Hepatocyte (in vitro differentiated cells): ENCODE data around the gene EIF3L. TPM values are rescaled to one million over a fixed set of nuclear protein-coding genes. Genes with fewer than 3 reads are reported as not detected.

ENCODE experiments used
- DNase-seq: peaks from one replicate; pipeline ENCODE4 v3.0.0-alpha.2; 2016; ENCODE audit warnings: low spot score
- H2AFZ ChIP-seq: fragments of 200-600 bp; sonication (generic); 2 replicates; pipeline ENCODE4 v1.6.0; 2016; ENCODE audit warnings: antibody characterized with exemption, mild to moderate bottlenecking
- H3K27ac ChIP-seq: fragments of 200-600 bp; sonication (generic); 2 replicates; pipeline ENCODE4 v1.5.1; 2016; ENCODE audit warnings: mild to moderate bottlenecking
- H3K27me3 ChIP-seq: fragments of 200-600 bp; sonication (generic); 2 replicates; pipeline ENCODE4 v1.6.1; 2016
- H3K36me3 ChIP-seq: fragments of 200-600 bp; sonication (generic); replicated peaks from 2 replicates; pipeline ENCODE4 v1.5.1; 2016; ENCODE audit warnings: low read depth; ENCODE audit not compliant: insufficient read depth
- H3K4me1 ChIP-seq: fragments of 200-600 bp; sonication (generic); 2 replicates; pipeline ENCODE4 v1.5.1; 2016; ENCODE audit warnings: mild to moderate bottlenecking, moderate library complexity; ENCODE audit not compliant: insufficient read depth
- H3K4me2 ChIP-seq: fragments of 200-600 bp; sonication (generic); 2 replicates; pipeline ENCODE4 v1.6.0; 2016
- H3K4me3 ChIP-seq: fragments of 200-600 bp; sonication (generic); 2 replicates; pipeline ENCODE4 v1.5.1; 2016; ENCODE audit warnings: mild to moderate bottlenecking
- H3K79me2 ChIP-seq: fragments of 200-600 bp; sonication (generic); 2 replicates; pipeline ENCODE4 v1.6.0; 2017; ENCODE audit warnings: mild to moderate bottlenecking
- H3K9me2 ChIP-seq: fragments of 200-600 bp; sonication (generic); replicated peaks from 2 replicates; pipeline ENCODE4 v1.6.0; 2017; ENCODE audit warnings: mild to moderate bottlenecking; ENCODE audit not compliant: insufficient read depth
- H3K9me3 ChIP-seq: fragments of 200-600 bp; sonication (generic); 2 replicates; pipeline ENCODE4 v1.5.1; 2016; ENCODE audit warnings: low read depth, mild to moderate bottlenecking
- H4K20me1 ChIP-seq: fragments of 200-600 bp; sonication (generic); 2 replicates; pipeline ENCODE4 v1.6.0; 2016; ENCODE audit warnings: mild to moderate bottlenecking; ENCODE audit not compliant: insufficient read depth, poor library complexity, severe bottlenecking
- EZH2 ChIP-seq: fragments of 200-600 bp; sonication (generic); IDR thresholded peaks from 2 replicates; pipeline ENCODE4 v1.6.1; 2016; ENCODE audit warnings: antibody characterized with exemption, mild to moderate bottlenecking, borderline replicate concordance
- EZH2phosphoT487 ChIP-seq: fragments of 200-600 bp; sonication (generic); IDR thresholded peaks from one replicate; pipeline ENCODE4 v1.6.1; 2018; ENCODE audit warnings: antibody characterized with exemption, mild to moderate bottlenecking, low read depth, moderate library complexity; ENCODE audit not compliant: unreplicated experiment, severe bottlenecking
- WGBS: methylation state at CpG from one replicate; pipeline ENCODE4 v1.1.6; 2016; ENCODE audit warnings: low lambda C conversion rate; ENCODE audit errors: missing lambda C conversion rate; 5-methylcytosine and 5-hydroxymethylcytosine counted together
- polyA plus RNA-seq: library from polyadenylated mRNA; unstranded; fragments of >200 nt; fragmentation: Nextera tagmentation; extraction: Ambion mirVana; gene quantifications from 2 replicates; pipeline ENCODE4 v1.2.1, GENCODE V29; 2016
- total RNA-seq: library from RNA; depleted of rRNA; stranded (reverse); fragments of >200 nt; gene quantifications from 2 replicates; pipeline ENCODE4 v1.2.3, GENCODE V29; 2014
- TF ChIP-seq, protein P1 (sequence below): fragments of 200-600 bp; sonication (generic); IDR thresholded peaks from 2 replicates; pipeline ENCODE4 v1.5.1; 2016; ENCODE audit warnings: antibody characterized with exemption, mild to moderate bottlenecking; ENCODE audit not compliant: poor library complexity

Gene EIF3L
- total and polyA plus RNA-seq, 2 experiments from 2014 or later = 172 to 365 TPM

DNA sequence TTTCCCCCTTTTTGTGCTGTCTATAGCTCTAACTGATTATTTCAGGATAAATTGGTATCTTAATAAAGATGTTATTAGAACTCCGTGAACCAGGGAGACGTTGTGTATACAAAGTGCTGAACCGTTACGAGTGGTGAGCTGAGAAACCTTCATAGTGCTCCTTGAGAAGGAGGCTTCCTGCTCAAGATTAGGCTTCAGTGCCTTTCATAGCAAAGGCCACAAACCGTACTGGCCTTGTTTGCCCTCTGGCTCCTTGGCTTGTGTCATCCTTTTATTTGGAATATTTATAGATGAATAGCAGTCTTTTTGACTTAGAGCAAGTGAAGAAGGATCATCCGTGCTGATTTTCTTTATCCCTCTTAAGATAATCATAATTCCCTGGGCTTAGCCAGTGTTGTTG, 16.3 kb downstream of the EIF3L start:
- Histone ChIP-seq H3K36me3 (no peaks in the 10 kb centered on the region), H3K4me1 (peaks cover 5% of the 10 kb centered on the region), H3K9me2 (no peaks in the 10 kb centered on the region), H3K27ac (no peak overlapping the region), H3K79me2 (peaks cover 5% of the 10 kb centered on the region), H3K27me3 (no peaks in the 10 kb centered on the region), H3K9me3 (no peaks in the 10 kb centered on the region), H2AFZ (no peak overlapping the region), H3K4me2 (no peak overlapping the region), H3K4me3 (no peak overlapping the region), H4K20me1 (no peaks in the 10 kb centered on the region)
- DNase-seq = no peak
- WGBS = 87% methylated on average over 6 of the region's 6 CpGs
- TF ChIP-seq, protein P1, sequence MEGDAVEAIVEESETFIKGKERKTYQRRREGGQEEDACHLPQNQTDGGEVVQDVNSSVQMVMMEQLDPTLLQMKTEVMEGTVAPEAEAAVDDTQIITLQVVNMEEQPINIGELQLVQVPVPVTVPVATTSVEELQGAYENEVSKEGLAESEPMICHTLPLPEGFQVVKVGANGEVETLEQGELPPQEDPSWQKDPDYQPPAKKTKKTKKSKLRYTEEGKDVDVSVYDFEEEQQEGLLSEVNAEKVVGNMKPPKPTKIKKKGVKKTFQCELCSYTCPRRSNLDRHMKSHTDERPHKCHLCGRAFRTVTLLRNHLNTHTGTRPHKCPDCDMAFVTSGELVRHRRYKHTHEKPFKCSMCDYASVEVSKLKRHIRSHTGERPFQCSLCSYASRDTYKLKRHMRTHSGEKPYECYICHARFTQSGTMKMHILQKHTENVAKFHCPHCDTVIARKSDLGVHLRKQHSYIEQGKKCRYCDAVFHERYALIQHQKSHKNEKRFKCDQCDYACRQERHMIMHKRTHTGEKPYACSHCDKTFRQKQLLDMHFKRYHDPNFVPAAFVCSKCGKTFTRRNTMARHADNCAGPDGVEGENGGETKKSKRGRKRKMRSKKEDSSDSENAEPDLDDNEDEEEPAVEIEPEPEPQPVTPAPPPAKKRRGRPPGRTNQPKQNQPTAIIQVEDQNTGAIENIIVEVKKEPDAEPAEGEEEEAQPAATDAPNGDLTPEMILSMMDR = no peak
- no peak for TF ChIP-seq EZH2phosphoT487
- TF ChIP-seq EZH2 = no peak

DNA sequence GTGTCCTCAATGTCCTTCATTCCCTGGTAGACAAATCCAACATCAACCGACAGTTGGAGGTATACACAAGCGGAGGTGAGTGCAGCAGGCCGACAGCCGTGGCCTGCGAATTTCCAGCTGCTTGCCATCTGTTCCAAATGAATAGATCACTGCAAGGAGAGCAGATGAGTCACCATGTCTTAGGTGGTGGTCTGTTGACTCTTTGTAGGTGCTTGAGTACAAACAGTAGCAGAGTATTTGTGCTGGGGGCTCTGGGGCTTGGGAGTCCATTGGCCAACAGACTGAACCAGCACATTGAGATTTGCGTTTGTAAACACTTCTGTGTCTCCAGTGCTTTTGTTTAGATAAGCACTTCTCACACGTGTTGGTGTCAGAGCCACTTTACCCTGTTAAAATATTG, 21.1 kb downstream of the EIF3L start:
- DNase-seq = no peak
- H4K20me1 ChIP-seq = no peaks in the 10 kb centered on the region
- H3K9me2 ChIP-seq = no peaks in the 10 kb centered on the region
- no peak overlapping the region for H3K27ac ChIP-seq
- no peaks in the 10 kb centered on the region for H3K27me3 ChIP-seq
- no peak overlapping the region for H2AFZ ChIP-seq
- TF ChIP-seq EZH2phosphoT487 = no peak
- no peak for TF ChIP-seq EZH2
- TF ChIP-seq, protein P1 = no peak
- no peaks in the 10 kb centered on the region for H3K9me3 ChIP-seq
- WGBS = 86% methylated on average over 7 of the region's 7 CpGs
- H3K4me3 ChIP-seq = no peak overlapping the region
- H3K4me1 ChIP-seq = no peaks in the 10 kb centered on the region
- H3K4me2 ChIP-seq = no peak overlapping the region
- H3K36me3 ChIP-seq = no peaks in the 10 kb centered on the region
- H3K79me2 ChIP-seq = peaks cover 5% of the 10 kb centered on the region

DNA sequence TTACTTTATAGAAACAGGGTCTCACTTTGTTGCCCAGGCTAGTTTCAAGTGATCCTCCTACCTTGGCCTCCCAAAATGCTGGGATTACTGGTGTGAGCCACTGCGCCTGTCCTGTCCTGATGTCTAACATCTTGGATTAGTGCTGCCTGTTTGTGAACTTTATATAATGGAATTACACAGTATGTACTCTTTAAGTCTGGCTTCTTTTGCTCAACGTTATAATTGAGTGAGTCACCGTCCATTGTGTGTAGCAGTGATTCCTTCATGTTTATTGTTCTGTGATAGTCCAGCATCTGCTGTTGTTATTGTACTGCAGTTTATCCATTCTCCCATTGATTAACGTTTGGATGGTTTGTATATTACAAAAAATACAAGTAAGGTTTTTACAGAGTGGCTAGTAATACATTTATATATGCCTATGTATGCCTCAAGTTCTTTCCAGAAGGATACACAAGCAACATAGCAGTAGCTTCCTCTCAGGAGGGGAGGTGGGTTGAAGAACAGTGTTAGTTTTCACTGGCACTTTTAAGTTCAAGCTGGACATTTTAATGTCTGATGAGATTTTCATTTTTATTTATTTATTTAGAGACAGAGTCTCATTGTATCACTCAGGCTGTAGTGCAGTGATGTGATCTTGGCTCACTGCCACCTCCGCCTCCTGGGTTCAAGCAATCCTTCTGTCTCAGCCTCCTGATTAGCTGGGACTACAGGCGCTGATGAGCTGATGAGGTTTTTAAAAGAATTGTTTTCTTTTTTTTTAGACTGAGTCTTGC, 31.6 kb downstream of the EIF3L start:
- no peak for DNase-seq
- Histone ChIP-seq H3K9me3 (no peaks in the 10 kb centered on the region), H3K36me3 (no peaks in the 10 kb centered on the region), H3K27me3 (no peaks in the 10 kb centered on the region), H3K79me2 (peaks cover 21% of the 10 kb centered on the region), H3K9me2 (no peaks in the 10 kb centered on the region), H3K27ac (no peak overlapping the region), H3K4me2 (no peak overlapping the region), H3K4me3 (no peak overlapping the region), H2AFZ (no peak overlapping the region), H4K20me1 (peaks cover 5% of the 10 kb centered on the region), H3K4me1 (no peaks in the 10 kb centered on the region)
- WGBS = 83% methylated on average over 6 of the region's 6 CpGs
- TF ChIP-seq, protein P1 = no peak
- TF ChIP-seq EZH2phosphoT487 (no peak), EZH2 (no peak)
